Endothelial cell of umbilical vein (primary cell): Measurements from ENCODE around the gene SYNGAP1.

Source experiments
- EZH2 ChIP-seq: IDR thresholded peaks from 2 replicates; pipeline ENCODE4 v1.6.1; 2012; ENCODE audit warnings: borderline replicate concordance, low read depth, mild to moderate bottlenecking, moderate library complexity, low read length, inconsistent platforms; ENCODE audit not compliant: severe bottlenecking
- GATA2 ChIP-seq: IDR thresholded peaks from 2 replicates; pipeline ENCODE4 v1.7.0; 2011; ENCODE audit warnings: low read depth, mild to moderate bottlenecking, moderate library complexity, mixed read lengths, low read length; ENCODE audit not compliant: insufficient read length, insufficient read depth
- MAX ChIP-seq: IDR thresholded peaks from 2 replicates; pipeline ENCODE4 v1.6.1; 2011; ENCODE audit not compliant: insufficient read depth, insufficient read length
- MYC ChIP-seq: IDR thresholded peaks from one replicate; pipeline ENCODE4 v1.6.1; 2011; ENCODE audit warnings: mild to moderate bottlenecking, low read depth, low read length
- POLR2A ChIP-seq: IDR thresholded peaks from 2 replicates; pipeline ENCODE4 v1.6.1; 2012; ENCODE audit warnings: low read depth, mild to moderate bottlenecking, control low read depth, low read length
- POLR2AphosphoS5 ChIP-seq: IDR thresholded peaks from 2 replicates; pipeline ENCODE4 v1.6.1; 2012; ENCODE audit warnings: low read depth, mild to moderate bottlenecking, control low read depth, low read length, moderate library complexity; ENCODE audit not compliant: insufficient read depth
- TF ChIP-seq, protein P1 (sequence below), 2 donors: IDR thresholded peaks; 1 replicate in 1 of 2; 2 replicates in 1 of 2; pipeline ENCODE4 v1.5.1; 2011; ENCODE audit warnings: low read length in 2 of 2, mild to moderate bottlenecking in 2 of 2, moderate library complexity in 2 of 2, control low read depth in 1 of 2, inconsistent platforms in 1 of 2, low read depth in 1 of 2; ENCODE audit not compliant: insufficient read depth in 1 of 2; ENCODE audit errors: extremely low read depth in 1 of 2

GRCh38 chr6:33426590-33427511 lies 7.0 kb downstream of the SYNGAP1 start:
- TF ChIP-seq EZH2 (no peak), POLR2AphosphoS5 (no peak), MYC (no peak), POLR2A (no peak), MAX (no peak), GATA2 (no peak)
- TF ChIP-seq, protein P1, sequence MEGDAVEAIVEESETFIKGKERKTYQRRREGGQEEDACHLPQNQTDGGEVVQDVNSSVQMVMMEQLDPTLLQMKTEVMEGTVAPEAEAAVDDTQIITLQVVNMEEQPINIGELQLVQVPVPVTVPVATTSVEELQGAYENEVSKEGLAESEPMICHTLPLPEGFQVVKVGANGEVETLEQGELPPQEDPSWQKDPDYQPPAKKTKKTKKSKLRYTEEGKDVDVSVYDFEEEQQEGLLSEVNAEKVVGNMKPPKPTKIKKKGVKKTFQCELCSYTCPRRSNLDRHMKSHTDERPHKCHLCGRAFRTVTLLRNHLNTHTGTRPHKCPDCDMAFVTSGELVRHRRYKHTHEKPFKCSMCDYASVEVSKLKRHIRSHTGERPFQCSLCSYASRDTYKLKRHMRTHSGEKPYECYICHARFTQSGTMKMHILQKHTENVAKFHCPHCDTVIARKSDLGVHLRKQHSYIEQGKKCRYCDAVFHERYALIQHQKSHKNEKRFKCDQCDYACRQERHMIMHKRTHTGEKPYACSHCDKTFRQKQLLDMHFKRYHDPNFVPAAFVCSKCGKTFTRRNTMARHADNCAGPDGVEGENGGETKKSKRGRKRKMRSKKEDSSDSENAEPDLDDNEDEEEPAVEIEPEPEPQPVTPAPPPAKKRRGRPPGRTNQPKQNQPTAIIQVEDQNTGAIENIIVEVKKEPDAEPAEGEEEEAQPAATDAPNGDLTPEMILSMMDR (IDR thresholded peaks at IDR 0.05; ENCODE audit: extremely low read depth in 1 of 2, insufficient read depth in 1 of 2, low read depth in 1 of 2, low read length in 2 of 2), result no peak
